ENCODE measurements around the gene LCMT1. TPM values are rescaled to one million over a fixed set of nuclear protein-coding genes. Genes with fewer than 3 reads are reported as not detected.

The LCMT1 gene
- total and polyA plus RNA-seq, 2 donors (not counting 1 experiment from before 2014, with no cell fraction given) = 40.8 to 45.8 TPM

DNA sequence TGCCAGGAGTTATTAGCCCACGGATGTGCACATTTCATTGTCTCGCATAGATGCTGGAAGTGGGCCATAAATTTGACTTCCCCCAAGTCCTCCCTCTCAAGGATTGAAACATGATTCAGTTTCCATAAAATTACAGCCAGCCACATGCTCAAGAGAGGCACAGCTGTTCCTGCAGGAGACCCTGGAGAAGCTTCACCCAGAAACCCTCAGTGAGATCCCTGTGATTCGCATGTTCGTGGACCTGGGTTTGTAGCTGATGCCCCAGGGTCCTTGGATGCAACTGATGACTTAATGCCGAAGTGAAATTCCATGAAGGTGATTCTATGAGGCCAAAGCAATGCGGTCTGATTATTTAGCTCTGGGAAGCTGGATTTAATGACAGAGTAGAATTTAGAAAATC lies 80.6 kb downstream of the LCMT1 start:
- no peak overlapping the region for H3K9ac ChIP-seq (ENCODE audit: insufficient read depth, low read length)
- H3K4me1 ChIP-seq (ENCODE audit: control insufficient read depth, extremely low read depth, insufficient read depth, low read length) = no peaks in the 10 kb centered on the region
- H3K36me3 ChIP-seq (ENCODE audit: control insufficient read depth, insufficient read depth, low read length) = no peaks in the 10 kb centered on the region
- H2AFZ ChIP-seq (ENCODE audit: low read length) = no peak overlapping the region
- no peaks in the 10 kb centered on the region for H3K79me2 ChIP-seq (ENCODE audit: control insufficient read depth, insufficient read depth, low read length)
- no peak for TF ChIP-seq CTCF (conservative IDR thresholded peaks at IDR 0.05 in 1 of 2, IDR thresholded peaks at IDR 0.05 in 1 of 2; ENCODE audit: low read depth in 1 of 2, low read length in 2 of 2)
- TF ChIP-seq EZH2 (IDR thresholded peaks at IDR 0.05; ENCODE audit: low read length, missing control alignments) = no peak
- H3K4me3 ChIP-seq (replicated peaks in 1 of 4; ENCODE audit: control extremely low read depth in 1 of 4, insufficient read depth in 1 of 4, low read depth in 3 of 4, low read length in 4 of 4) = no peak overlapping the region
- H3K27me3 ChIP-seq (ENCODE audit: control insufficient read depth, insufficient read depth, low read length) = no peaks in the 10 kb centered on the region
- no peaks in the 10 kb centered on the region for H4K20me1 ChIP-seq (ENCODE audit: control insufficient read depth, extremely low read depth, insufficient read depth, low read length)
- H3K4me2 ChIP-seq (ENCODE audit: extremely low read depth, insufficient read depth, low read length) = no peak overlapping the region
- H3K9me3 ChIP-seq (ENCODE audit: control insufficient read depth, insufficient read depth, low read depth, low read length) = no peaks in the 10 kb centered on the region
- DNase-seq (ENCODE audit: low read depth in 2 of 2) = peak in 1 of 2 donors; percentile 49
- no peak overlapping the region for H3K27ac ChIP-seq (ENCODE audit: insufficient read depth, low read length)

DNA sequence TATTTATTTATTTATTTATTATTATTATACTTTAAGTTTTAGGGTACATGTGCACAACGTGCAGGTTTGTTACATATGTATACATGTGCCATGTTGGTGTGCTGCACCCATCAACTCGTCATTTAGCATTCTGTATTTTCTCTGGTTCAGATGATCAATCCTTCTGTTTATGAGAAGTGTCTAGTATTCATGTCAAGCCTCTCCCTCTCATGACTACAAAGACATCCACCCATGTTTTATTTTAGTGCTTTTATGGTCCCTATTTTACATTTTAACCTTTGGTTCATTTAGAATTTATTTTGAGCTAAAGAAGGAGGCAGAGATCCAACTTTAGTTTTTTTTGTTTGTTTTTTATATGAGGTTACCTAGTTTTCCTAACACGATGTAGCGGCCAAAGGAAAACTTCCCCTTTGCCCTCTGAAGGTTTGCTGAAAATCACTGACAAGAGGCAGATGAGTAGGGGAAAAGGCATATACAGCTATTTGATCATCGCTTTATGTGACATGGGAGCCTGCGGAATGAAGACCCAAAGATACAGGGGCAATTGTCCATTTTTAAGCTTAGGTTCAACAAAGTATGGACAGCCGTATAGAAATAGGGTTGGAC lies 82.8 kb downstream of the LCMT1 start:
- H3K36me3 ChIP-seq (ENCODE audit: control insufficient read depth, insufficient read depth, low read length) = no peaks in the 10 kb centered on the region
- no peak overlapping the region for H3K27ac ChIP-seq (ENCODE audit: insufficient read depth, low read length)
- no peak overlapping the region for H3K4me2 ChIP-seq (ENCODE audit: extremely low read depth, insufficient read depth, low read length)
- no peak overlapping the region for H3K9ac ChIP-seq (ENCODE audit: insufficient read depth, low read length)
- no peaks in the 10 kb centered on the region for H3K4me1 ChIP-seq (ENCODE audit: control insufficient read depth, extremely low read depth, insufficient read depth, low read length)
- H3K9me3 ChIP-seq (ENCODE audit: control insufficient read depth, insufficient read depth, low read depth, low read length) = no peaks in the 10 kb centered on the region
- H3K79me2 ChIP-seq (ENCODE audit: control insufficient read depth, insufficient read depth, low read length) = no peaks in the 10 kb centered on the region
- no peak for TF ChIP-seq EZH2 (IDR thresholded peaks at IDR 0.05; ENCODE audit: low read length, missing control alignments)
- no peak for TF ChIP-seq CTCF (conservative IDR thresholded peaks at IDR 0.05 in 1 of 2, IDR thresholded peaks at IDR 0.05 in 1 of 2; ENCODE audit: low read depth in 1 of 2, low read length in 2 of 2)
- no peak overlapping the region for H2AFZ ChIP-seq (ENCODE audit: low read length)
- H3K27me3 ChIP-seq (ENCODE audit: control insufficient read depth, insufficient read depth, low read length) = no peaks in the 10 kb centered on the region
- DNase-seq (ENCODE audit: low read depth in 2 of 2) = no peak
- H3K4me3 ChIP-seq (replicated peaks in 1 of 4; ENCODE audit: control extremely low read depth in 1 of 4, insufficient read depth in 1 of 4, low read depth in 3 of 4, low read length in 4 of 4) = no peak overlapping the region
- no peaks in the 10 kb centered on the region for H4K20me1 ChIP-seq (ENCODE audit: control insufficient read depth, extremely low read depth, insufficient read depth, low read length)

DNA sequence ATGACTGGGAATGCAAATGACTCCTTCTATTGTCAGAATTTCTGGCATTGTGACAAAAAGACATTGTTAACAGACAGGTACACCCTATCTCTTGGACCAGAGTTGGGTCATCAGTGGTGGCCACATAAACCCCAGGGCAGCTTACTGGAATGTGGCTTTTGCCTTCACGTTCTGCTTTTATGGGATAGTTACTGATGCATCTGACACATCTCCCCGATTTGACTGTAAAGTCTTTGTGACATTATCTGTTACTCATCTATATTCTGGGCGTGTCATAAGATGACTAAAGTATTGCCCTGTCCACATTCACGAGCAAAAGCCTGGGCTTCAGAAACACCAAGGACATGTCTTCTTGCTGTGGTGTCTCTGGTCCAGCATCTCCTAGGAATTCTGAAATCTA lies 86.5 kb downstream of the LCMT1 start:
- H3K4me1 ChIP-seq (ENCODE audit: control insufficient read depth, extremely low read depth, insufficient read depth, low read length) = no peaks in the 10 kb centered on the region
- TF ChIP-seq EZH2 (IDR thresholded peaks at IDR 0.05; ENCODE audit: low read length, missing control alignments) (no peak), CTCF (conservative IDR thresholded peaks at IDR 0.05 in 1 of 2, IDR thresholded peaks at IDR 0.05 in 1 of 2; ENCODE audit: low read depth in 1 of 2, low read length in 2 of 2) (no peak)
- no peaks in the 10 kb centered on the region for H3K27me3 ChIP-seq (ENCODE audit: control insufficient read depth, insufficient read depth, low read length)
- H3K9me3 ChIP-seq (ENCODE audit: control insufficient read depth, insufficient read depth, low read depth, low read length) = no peaks in the 10 kb centered on the region
- no peak overlapping the region for H3K4me3 ChIP-seq (replicated peaks in 1 of 4; ENCODE audit: control extremely low read depth in 1 of 4, insufficient read depth in 1 of 4, low read depth in 3 of 4, low read length in 4 of 4)
- no peak overlapping the region for H3K9ac ChIP-seq (ENCODE audit: insufficient read depth, low read length)
- H3K79me2 ChIP-seq (ENCODE audit: control insufficient read depth, insufficient read depth, low read length) = no peaks in the 10 kb centered on the region
- no peaks in the 10 kb centered on the region for H3K36me3 ChIP-seq (ENCODE audit: control insufficient read depth, insufficient read depth, low read length)
- no peak overlapping the region for H3K4me2 ChIP-seq (ENCODE audit: extremely low read depth, insufficient read depth, low read length)
- no peaks in the 10 kb centered on the region for H4K20me1 ChIP-seq (ENCODE audit: control insufficient read depth, extremely low read depth, insufficient read depth, low read length)
- H2AFZ ChIP-seq (ENCODE audit: low read length) = no peak overlapping the region
- H3K27ac ChIP-seq (ENCODE audit: insufficient read depth, low read length) = no peak overlapping the region
- no peak for DNase-seq (ENCODE audit: low read depth in 2 of 2)
